Superior temporal gyrus (tissue), 1 donor: ENCODE data around the gene SLC39A11.
"Not testable (repeated sequence)": the region's sequence is repeated elsewhere in the genome, so short reads cannot be mapped to it uniquely, and the experiment has no call there.

ENCODE experiments used
- DNase-seq: peaks from one replicate; pipeline ENCODE4 v3.0.0-alpha.2; 2016; ENCODE audit errors: extremely low spot score

Gene SLC39A11

DNA sequence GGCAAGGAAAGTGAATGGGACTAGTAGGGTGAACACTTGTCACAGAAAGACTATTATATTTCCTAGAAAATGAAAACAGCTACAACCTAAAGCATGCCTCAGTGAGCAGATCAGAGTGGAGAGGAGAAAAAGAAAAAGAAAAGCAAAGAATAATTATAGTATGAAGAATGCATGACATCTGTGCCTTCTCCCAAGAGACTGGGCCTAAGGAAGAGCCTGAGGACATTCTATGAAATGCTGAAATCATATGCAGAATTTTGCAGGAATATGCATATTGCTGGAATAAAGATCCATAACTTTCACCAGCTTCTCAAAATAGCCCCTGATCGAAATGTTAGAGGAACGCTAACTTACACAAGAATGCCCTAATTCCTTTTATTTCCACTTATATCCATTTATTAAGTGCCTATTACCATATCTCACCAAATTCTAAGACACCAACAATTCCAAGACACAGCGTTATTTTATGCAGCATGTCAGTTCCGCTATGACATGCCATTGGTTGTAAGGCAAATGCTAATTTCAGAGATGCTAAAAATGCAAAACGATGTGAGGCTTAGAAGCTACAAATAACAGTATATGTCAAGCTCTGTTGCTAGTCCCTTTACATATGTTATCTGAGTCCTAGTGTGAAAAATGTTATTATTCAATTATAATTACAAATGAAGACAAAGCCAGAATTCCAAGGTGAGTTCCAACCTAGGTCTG is 171.0 kb downstream of the SLC39A11 start:
- DNase-seq, result no peak

DNA sequence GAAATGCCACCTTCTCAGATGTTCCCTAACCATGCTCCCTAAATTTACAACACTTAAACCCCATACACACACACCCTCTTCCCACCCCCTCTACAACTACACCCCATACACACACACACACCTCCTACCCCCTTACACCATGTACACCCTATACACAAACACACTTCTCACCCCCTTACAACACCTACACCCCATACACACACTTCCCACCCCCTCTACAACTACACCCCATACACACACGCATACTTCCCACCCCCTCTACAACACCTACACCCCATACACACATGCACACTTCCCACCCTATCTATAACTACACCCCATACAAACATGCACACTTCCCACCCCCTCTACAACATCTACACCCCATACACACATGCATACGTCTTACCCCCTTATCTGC is 172.0 kb downstream of the SLC39A11 start:
- no peak for DNase-seq

DNA sequence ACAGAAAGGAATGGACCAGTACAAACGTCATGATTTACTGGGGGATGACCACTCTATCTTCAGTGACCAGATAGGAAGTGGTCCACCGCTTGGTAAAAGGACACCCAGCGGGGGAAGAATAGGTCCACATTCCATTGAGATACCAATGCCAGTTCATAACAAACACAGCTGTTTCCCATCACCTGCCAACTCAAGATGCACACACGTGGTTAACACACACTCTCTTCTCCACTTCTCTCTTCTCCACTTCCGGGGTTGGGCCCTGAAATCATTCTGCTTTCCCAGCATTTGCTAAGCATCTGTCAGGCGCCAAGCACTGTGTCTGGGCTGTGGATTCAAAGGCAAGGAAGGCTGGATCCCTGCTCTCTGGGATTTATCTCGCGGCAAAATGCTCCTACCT is 175.5 kb downstream of the SLC39A11 start:
- no peak for DNase-seq

DNA sequence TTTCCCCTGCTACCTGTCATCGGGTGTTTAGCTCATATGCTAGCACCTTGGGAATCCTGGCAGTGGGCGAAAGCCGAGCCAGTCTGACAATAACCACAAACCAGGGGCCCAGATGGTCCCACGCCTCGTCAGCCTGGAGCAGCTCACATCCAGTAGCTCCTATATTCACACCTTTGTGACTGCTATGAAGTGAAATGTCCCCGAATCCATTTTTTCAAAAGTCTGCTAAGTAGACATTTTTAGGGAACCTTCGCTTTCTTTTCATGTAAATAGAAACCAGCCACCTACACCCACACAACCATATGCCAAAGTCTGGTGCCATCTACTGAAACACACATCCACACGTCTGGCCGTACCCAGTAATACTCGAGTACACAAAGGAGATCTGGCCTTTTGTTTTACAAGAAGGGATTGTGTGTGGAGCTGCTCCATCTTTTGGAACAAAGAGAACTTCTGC is 176.8 kb downstream of the SLC39A11 start:
- DNase-seq, result peak; percentile 81

DNA sequence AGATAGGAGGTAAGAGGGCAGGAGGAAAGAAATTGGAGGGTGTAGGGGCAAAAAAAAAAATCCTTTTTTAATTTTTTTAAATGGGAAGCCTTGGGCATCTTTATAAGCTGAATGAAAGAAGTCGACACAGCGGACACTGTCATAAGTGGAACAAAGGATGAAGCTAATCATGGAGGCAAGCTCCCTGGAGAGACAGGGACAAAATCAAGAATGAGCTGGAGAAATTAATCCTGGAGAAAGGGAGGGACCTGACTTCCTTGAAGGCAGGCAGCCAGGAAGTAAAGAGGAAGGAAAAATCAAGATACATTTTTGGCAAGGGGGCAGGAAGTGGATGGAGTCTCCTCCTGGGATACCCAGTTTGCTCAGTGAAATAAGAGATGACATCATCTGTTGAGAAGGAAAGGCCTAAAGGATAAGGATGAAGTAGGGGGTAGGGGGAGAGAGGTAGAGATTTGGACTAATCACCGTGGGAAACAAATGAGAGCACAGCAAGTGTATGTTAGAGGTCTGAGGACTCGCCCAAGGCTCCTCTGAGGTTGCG is 179.3 kb downstream of the SLC39A11 start:
- no peak for DNase-seq

DNA sequence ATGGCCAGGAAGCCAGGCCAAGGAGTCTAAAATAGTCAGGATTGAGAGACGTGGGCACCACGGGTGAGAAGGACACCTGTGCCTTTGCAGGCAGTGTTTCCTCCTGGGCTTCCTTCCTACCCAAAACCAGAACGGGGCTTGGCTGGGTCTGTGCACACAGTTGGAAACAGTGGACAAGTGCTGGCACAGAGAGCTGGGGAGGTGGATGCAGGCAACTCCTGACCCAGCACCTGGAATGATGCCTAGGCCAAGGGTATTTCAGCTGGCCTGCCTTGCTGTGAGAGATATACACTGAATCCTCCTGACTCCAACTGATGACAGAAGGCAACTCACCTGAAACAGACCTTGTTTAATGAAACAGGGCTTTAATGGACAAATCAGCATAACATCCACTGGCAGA is 186.2 kb downstream of the SLC39A11 start:
- no peak for DNase-seq

DNA sequence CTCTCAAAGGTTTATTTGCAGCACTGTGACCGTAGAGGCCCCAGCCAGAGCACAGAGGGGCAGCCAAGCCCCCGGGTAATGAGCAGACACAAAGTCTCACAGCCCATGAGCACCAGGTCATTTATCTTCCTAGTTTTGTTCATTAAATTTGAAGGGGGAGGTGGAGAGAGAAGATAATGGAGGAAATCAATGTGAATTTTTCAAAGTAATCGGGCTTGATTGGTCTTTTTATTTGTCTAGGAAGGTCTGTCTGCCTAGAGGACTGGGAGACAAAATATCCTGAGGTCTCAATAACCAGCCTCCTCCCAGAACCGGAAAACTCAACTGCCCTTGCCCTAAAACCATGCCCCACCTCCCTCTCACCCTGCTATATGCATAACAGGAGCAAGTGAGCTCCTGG is 189.0 kb downstream of the SLC39A11 start:
- no peak for DNase-seq

DNA sequence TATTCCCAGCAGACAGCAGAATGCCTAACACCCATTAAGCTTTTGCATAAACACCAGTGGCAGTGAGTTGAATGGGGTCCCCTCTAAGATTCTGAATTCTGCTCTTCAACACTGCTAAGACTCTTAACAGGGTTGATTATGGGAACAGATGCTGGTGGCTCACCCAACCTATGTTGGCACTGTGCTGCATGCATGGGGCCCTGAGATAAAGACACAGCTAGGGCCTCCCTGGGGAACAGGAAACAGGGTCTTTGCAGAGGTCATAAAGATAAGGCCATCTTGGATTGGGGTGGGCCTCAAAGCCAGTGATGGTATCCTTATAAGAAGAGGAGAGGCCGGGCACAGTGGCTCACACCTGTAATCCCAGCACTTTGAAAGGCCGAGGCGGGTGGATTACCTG is 190.8 kb downstream of the SLC39A11 start:
- DNase-seq, result no peak

DNA sequence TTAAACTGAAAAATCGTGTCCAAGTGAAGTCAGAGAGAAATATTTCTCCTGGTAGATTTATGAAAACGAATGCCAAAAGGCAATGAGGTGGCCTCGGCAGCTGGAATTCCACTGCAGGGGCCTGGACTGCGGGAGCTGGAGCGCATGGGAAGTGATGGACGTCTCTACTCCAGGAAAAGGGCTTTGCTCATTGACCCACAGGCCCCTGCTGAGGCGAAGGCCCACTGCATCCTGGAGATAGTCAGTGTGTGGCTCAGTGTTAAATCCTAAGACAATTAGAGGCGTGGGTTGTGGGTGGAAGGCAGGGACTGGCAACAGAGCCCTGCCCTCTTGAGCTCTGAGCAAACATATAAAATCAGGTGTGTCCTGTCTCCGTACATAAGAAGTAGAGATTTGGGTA is 191.4 kb downstream of the SLC39A11 start:
- DNase-seq, result no peak

DNA sequence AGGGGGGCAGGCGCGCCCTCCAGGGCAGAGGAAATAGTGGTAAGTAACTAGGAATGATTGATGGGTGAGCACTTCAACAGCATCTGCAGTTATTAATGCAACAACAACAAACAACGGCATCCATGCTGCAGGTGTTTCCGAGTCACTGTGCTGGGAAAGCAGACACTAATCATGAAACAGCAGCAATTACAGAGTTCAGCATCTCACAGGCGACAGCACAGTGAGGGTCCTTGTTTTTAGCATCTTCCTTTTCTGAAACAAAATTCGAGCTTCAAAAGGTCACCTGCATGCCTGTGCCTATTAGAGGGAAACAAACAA is 191.9 kb downstream of the SLC39A11 start:
- no peak for DNase-seq

DNA sequence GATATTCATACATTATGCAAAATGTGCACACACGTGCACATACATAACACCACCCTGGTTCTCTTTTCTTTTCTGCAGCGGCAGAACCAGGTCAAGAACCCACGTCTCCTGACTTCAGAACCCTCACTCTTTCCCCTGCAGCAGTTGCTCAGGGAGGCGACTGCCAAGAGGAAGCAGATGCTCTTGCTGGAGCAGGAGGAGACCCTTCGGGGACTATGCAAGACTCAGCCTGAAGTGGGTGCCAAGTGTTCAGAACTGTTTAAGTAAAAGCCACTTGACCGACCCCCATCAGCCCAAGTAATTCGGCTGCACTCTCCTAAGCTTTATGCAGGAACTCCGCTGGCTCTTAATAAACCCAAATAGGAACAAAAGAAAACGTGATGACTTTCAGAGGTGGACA is 193.8 kb downstream of the SLC39A11 start:
- no peak for DNase-seq

DNA sequence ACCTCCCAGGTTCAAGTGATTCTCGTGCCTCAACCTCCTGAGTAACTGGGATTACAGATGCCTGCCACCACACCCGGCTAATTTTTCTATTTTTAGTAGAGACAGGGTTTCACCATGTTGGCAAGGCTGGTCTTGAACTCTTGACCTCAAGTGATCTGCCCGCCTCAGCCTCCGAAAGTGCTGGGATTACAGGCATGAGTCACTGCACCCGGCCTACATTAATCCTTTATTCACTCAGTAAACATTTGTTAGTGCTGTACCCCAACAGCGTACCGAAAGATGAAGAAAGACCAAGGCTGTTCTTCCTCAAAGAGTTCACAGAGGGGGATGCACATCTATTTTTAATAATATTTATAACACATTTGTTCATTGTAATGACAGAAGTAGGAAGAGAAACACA is 196.2 kb downstream of the SLC39A11 start:
- not testable (repeated sequence) for DNase-seq

DNA sequence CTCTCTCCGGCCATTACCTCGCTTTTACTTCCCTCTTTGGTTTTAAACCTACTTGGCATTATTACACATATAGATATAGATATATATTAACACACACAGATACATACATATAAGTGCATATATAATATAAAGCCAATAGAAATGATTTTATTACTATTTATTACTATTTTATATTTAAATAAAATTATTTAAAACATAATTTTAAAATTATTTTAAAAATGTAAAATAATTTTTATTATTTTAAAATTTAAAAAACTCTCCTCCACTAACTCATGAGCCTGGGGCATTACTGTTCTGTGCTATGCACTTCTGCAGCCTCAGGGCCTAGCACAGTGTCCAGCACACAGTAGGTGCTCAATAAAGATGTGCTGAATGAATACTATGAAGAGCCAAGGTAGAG is 200.9 kb downstream of the SLC39A11 start:
- DNase-seq, result no peak

DNA sequence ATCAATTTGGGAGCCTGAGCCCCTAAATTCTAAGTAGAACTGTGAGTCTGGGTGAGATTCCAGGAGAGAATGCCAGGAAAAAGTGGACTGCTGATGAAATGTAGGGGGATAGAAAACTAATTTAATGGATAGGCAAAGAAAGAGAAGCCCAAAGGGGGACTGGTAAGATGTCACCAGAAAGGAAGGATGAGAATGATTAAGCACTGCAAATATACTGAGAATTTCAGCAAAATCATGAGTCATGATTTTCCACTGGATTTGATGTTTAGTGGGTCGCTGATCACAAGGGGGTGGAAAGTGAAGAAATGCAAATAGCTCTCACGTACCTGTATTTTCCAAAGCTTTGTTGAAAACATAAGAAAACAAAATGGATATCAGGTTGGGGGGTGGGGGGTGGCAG is 201.8 kb downstream of the SLC39A11 start:
- DNase-seq, result no peak

DNA sequence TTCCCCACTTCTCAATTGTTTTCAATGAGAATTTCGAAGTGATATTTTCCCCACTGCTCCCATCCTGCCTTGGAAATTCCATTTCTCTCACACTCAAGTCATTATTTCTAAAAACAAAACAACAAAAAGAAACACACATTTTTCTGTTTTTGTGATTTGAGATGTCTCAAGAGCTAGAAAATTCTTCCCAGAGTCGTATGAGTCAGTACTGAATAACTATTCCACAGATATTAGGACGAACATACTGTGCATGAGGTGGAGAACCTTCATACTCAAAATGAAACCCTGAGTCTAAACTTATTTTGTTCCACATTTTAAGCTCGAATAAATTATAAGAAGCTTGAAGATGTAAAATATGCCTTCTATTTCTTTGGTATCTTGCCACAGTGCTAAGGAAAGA is 204.6 kb downstream of the SLC39A11 start:
- no peak for DNase-seq

DNA sequence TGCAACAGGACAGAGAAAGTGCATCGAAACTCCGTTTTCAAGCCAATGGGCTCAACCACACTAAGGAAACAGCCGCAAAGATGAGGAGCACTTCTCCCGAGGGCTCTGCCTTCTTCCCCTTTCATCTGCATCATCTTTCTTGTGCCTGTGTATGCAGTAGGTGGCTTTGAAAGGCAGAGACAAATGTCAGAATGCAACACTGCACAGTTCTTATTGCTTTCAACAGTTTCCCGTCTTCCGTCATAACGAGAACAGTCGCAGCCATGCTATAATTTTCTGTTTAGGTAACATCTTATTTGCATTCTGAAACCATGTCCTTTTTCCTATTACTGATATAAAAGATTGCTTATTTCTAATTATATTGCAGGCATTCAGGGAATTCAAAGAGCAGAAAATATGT is 205.2 kb downstream of the SLC39A11 start:
- DNase-seq, result no peak

DNA sequence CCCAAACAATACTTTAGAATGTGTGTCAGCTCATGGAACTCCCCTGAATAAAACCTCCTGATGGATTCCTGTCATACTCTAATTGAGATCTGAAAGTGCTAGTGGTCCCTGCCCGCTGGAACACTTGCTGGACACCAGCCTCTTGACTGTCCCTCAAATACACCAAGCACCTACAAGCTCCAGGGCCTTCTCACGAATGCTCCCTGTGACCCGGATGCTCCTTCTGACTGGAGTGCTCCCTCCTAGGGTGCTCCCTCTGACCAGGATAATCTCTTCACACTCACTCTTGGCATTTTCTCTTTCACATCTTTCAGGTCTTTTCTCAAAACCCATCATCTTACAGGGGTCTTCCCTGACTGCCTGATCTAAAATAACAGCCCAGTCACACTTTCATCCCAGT is 205.9 kb downstream of the SLC39A11 start:
- DNase-seq, result no peak

DNA sequence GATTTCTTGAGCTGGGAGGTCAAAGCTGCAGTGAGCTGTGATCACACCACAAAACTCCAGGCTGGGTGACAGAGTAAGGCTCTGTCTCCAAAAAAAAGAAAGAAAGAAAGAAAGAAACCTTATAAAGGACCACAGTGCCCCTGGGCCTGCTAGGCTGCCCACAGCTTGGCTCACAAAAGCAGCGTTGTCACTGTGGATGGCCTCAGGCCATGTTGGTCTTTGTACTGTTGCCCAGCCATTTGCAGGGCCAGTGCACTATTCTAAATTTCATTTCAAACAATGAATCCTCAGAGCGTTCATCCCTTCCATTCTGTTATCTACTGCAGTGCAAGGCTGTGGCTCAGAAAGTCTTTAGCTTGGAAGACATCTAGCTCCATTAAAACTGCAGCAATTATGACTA is 208.4 kb downstream of the SLC39A11 start:
- peak; percentile 97 for DNase-seq

DNA sequence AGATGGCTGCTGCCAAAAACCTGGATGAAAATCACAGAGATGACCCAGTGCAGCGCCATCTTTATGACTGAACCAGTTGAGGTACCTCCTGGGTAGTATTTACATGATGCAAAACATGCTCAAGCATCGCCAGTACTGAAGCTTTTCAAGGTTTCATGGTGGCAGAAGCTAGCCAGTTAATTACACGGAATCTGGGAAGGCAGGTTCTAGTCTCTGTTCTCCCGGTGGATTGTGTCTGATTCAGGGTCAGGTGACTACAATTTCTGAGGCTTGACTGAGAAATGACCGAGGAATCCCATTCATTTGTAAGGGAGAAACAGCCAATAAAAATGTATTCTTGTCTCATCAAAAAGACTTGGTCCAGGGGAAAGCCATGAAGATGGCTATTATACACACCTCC is 209.1 kb downstream of the SLC39A11 start:
- no peak for DNase-seq

DNA sequence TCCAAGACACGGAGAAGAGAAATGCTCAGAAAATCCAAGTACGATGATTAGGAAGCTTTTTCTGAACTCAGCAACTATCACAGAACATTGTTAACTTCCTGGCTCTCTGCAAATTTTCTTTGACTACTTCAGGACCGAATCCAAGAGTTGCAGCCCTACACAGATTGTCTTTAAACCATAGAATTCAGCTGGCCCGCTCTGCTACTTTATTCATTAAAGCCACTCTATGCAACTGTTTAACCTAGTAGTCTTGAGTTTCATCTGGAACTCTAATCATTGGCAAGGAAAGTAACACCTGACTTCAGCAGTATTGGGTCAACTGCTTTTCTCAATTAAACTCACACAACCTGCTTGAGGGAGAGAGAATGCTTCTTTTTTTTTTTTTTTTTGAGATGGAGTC is 210.1 kb downstream of the SLC39A11 start:
- DNase-seq, result peak; percentile 31

DNA sequence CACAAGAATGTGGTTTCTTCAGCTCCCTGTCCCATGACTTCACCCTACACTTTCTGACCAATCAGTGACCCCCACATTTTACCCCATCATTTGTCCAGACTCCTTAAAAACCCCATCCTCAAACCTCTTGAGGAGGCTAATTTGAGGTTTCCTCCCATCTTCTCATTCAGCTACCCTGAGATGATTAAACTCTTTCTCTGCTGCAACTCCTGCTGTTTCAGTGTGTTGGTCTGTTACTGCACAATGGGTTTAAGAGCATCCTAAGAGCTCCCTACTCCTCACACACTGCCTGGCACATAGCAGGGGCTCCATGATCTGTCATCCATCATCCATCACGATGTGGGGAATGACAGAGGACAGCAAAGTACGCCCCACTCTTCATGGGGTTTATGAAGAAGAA is 212.6 kb downstream of the SLC39A11 start:
- DNase-seq, result no peak

DNA sequence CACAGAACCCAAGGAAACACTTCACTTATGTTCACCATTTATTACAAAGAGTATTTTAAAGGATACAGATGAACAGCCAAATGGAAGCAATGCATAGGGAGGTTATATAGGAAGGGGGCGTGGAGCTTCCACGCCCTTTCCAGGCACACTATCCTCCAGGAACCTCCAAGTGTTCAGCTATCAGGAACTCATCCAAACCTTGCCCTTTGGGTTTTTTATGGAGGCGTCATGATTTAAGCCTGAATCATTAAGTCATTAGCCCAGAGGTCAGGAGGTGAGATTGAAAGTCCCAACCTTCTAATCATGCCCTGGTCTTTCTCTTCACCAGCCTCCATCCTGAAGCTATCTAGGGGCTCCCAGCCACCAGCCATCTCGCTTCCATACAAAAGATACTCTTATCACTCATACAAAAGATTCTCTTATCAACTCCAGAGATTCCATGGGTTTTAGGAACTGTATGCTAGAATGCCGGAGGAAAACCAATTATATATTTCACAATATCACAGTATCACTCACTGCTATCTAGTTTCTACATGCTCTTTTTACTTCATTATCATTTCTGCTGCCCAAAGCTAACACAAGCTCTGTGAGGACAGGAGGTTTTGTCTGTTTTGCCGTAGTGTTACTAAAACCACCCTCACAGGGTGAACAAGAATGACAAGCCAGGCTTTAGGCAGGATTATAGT is 213.4 kb downstream of the SLC39A11 start:
- DNase-seq, result no peak

DNA sequence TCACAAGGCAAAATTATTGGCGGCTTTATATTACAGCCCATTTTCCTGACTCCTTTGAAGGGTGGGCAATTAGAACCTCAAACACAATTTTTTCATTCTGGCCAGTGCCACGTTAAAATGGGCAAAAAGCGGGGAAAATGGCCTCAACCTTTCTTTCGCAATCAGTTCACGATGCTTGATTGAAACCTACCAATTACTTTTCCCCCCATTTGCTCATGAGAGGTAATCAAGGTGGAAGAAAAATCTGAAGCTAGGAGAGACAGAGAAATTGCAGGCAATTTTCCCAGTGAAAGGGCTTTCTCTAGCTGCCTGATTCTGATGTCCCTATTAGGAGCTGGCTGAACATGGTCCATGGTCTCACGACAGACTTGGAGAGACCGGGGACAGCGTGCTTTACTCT is 215.1 kb downstream of the SLC39A11 start:
- DNase-seq, result no peak

DNA sequence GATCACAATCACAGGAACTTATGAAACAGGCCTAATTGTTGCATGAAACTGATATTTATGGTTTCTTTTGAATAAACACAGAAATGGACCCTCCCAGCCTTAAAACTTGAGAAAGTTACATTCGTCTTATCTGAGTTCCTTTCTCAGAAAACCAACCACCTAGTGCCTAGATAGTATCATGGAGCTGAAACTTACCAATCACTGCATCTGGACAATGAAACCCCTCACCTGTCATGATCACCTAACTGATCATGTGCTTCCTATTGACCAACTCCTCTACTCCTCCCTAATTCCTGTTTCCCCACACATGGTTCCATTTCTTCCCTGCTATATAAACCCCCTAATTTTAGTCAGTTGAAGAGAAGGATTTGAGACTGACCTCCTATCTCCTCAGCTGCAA is 216.1 kb downstream of the SLC39A11 start:
- no peak for DNase-seq
